KMS-11 (cell line): ENCODE results near the gene GDF2.
A peak's percentile ranks its signal among the peaks of the same experiment; 100 is the strongest.

Experiments
- H2AFZ ChIP-seq: fragments of 200-600 bp; sonication (generic); 2 replicates; pipeline ENCODE4 v1.6.1; 2016; ENCODE audit warnings: antibody characterized with exemption, mixed run types, low read depth
- H3K27ac ChIP-seq: fragments of 200-600 bp; sonication (generic); 2 replicates; pipeline ENCODE4 v1.6.1; 2016; ENCODE audit warnings: mild to moderate bottlenecking, mixed run types
- H3K27me3 ChIP-seq: fragments of 200-600 bp; sonication (generic); 2 replicates; pipeline ENCODE4 v1.6.1; 2017; ENCODE audit warnings: mild to moderate bottlenecking, low read depth, mixed run types, moderate library complexity; ENCODE audit not compliant: insufficient read depth
- H3K36me3 ChIP-seq: fragments of 200-600 bp; sonication (generic); 2 replicates; pipeline ENCODE4 v1.6.1; 2017; ENCODE audit warnings: mild to moderate bottlenecking, mixed run types; ENCODE audit not compliant: insufficient read depth
- H3K4me1 ChIP-seq: fragments of 200-600 bp; sonication (generic); 2 replicates; pipeline ENCODE4 v1.6.1; 2016; ENCODE audit warnings: mild to moderate bottlenecking, low read depth, mixed run types; ENCODE audit not compliant: poor library complexity, severe bottlenecking
- H3K4me2 ChIP-seq: fragments of 200-600 bp; sonication (generic); 2 replicates; pipeline ENCODE4 v1.7.0; 2016; ENCODE audit warnings: mild to moderate bottlenecking, mixed run types
- H3K4me3 ChIP-seq: fragments of 200-600 bp; sonication (generic); IDR thresholded peaks from 2 replicates; pipeline ENCODE4 v1.6.1; 2017; ENCODE audit warnings: low read depth, low read length, mixed read lengths; ENCODE audit not compliant: insufficient read depth
- H3K79me2 ChIP-seq: fragments of 200-600 bp; sonication (generic); 2 replicates; pipeline ENCODE4 v1.6.1; 2016; ENCODE audit warnings: low read depth, mixed run types; ENCODE audit not compliant: insufficient read depth
- H3K9ac ChIP-seq: fragments of 200-600 bp; sonication (generic); 2 replicates; pipeline ENCODE4 v1.6.1; 2016; ENCODE audit warnings: mild to moderate bottlenecking, mixed run types
- H4K20me1 ChIP-seq: fragments of 200-600 bp; sonication (generic); 2 replicates; pipeline ENCODE4 v1.6.1; 2016; ENCODE audit warnings: mild to moderate bottlenecking, mixed run types; ENCODE audit not compliant: insufficient read depth
- CTCF ChIP-seq: fragments of 200-600 bp; sonication (generic); conservative IDR thresholded peaks from 2 replicates; pipeline ENCODE4 v1.6.1; 2017; ENCODE audit warnings: low read depth, mild to moderate bottlenecking, antibody characterized with exemption, low read length, moderate library complexity, mixed read lengths

Gene GDF2

GRCh38 chr10:47361293-47361692, 39.0 kb downstream of the GDF2 start:
- no peaks in the 10 kb centered on the region for H3K27me3 ChIP-seq
- no peaks in the 10 kb centered on the region for H3K79me2 ChIP-seq
- TF ChIP-seq CTCF: peak; percentile 61; the same call in 1 of the 2 replicates
- no peak overlapping the region for H3K4me3 ChIP-seq
- no peak overlapping the region for H3K27ac ChIP-seq
- no peak overlapping the region for H3K9ac ChIP-seq
- H3K36me3 ChIP-seq: no peaks in the 10 kb centered on the region
- no peak overlapping the region for H3K4me2 ChIP-seq
- H3K4me1 ChIP-seq: no peaks in the 10 kb centered on the region
- no peak overlapping the region for H2AFZ ChIP-seq
- no peaks in the 10 kb centered on the region for H4K20me1 ChIP-seq

- no peak overlapping the region for H3K4me2 ChIP-seq
- no peaks in the 10 kb centered on the region for H3K79me2 ChIP-seq
- H3K27ac ChIP-seq: no peak overlapping the region
Measured at GRCh38 chr10:47362199-47362598, 39.9 kb downstream of the GDF2 start.

GRCh38 chr10:47363781-47364180, 41.5 kb downstream of the GDF2 start:
- Histone ChIP-seq H3K79me2 (no peaks in the 10 kb centered on the region), H3K4me2 (no peak overlapping the region), H3K4me3 (no peak overlapping the region), H3K4me1 (no peaks in the 10 kb centered on the region), H3K9ac (no peak overlapping the region), H3K27ac (no peak overlapping the region), H2AFZ (no peak overlapping the region), H3K27me3 (no peaks in the 10 kb centered on the region), H4K20me1 (no peaks in the 10 kb centered on the region), H3K36me3 (no peaks in the 10 kb centered on the region)
- TF ChIP-seq CTCF: no peak

More at GRCh38 chr10:47362199-47362598, 39.9 kb downstream of the GDF2 start:
- H3K27me3 ChIP-seq: no peaks in the 10 kb centered on the region
- H3K4me3 ChIP-seq: no peak overlapping the region
- no peak for TF ChIP-seq CTCF
- no peaks in the 10 kb centered on the region for H4K20me1 ChIP-seq
- no peaks in the 10 kb centered on the region for H3K36me3 ChIP-seq
- no peaks in the 10 kb centered on the region for H3K4me1 ChIP-seq
- H3K9ac ChIP-seq: no peak overlapping the region
- no peak overlapping the region for H2AFZ ChIP-seq

- Histone ChIP-seq H3K9ac (no peak overlapping the region), H3K36me3 (no peaks in the 10 kb centered on the region), H3K27ac (no peak overlapping the region), H3K4me3 (no peak overlapping the region), H4K20me1 (no peaks in the 10 kb centered on the region), H3K4me1 (no peaks in the 10 kb centered on the region), H3K79me2 (no peaks in the 10 kb centered on the region), H3K27me3 (no peaks in the 10 kb centered on the region), H3K4me2 (no peak overlapping the region), H2AFZ (no peak overlapping the region)
- TF ChIP-seq CTCF: no peak
Measured at GRCh38 chr10:47364366-47364765, 42.1 kb downstream of the GDF2 start.

GRCh38 chr10:47364911-47365310, 42.7 kb downstream of the GDF2 start:
- no peak overlapping the region for H3K9ac ChIP-seq
- H3K4me1 ChIP-seq: no peaks in the 10 kb centered on the region
- H3K79me2 ChIP-seq: no peaks in the 10 kb centered on the region
- TF ChIP-seq CTCF: no peak
- H3K27ac ChIP-seq: no peak overlapping the region
- no peaks in the 10 kb centered on the region for H3K27me3 ChIP-seq
- H3K4me2 ChIP-seq: no peak overlapping the region
- H4K20me1 ChIP-seq: no peaks in the 10 kb centered on the region
- no peak overlapping the region for H2AFZ ChIP-seq
- H3K4me3 ChIP-seq: no peak overlapping the region
- no peaks in the 10 kb centered on the region for H3K36me3 ChIP-seq
